ENCODE measurements around the gene RASL10B. TPM values are rescaled to one million over a fixed set of nuclear protein-coding genes. Genes with fewer than 3 reads are reported as not detected.

RASL10B gene
- total RNA-seq, 1 experiment from 2014 or later: 0.09 TPM

DNA sequence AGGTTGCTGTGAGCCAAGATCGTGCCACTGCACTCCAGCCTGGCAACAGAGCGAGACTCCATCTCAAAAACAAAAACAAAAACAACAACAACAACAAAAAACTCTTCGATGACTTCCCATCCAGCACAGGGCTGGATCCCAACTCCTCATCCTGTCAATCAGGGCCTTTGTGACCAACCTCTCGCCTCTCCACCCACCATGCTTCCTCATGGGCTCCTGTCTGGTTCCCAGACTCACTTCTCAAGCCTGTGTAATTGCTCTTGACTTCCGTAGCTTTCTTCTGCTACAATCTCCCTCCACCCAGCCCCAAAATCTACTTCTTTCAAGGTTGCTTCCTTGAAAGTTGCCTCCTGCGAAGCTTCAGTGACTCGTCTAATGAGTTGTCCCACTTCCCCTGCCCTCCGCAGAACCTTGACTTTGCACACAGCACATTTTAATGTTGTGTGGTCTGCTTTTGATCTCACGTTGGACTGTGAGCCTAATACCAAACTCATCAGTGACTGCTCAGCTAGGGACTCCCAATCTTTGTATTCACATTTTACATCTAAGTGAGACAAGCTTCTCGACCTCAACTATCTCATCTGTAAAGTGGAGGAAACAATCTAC, 936 bp upstream of the RASL10B start:
- Mint-ChIP-seq H3K4me1 (ENCODE audit: insufficient read depth, unreplicated experiment) (peaks cover 25% of the 10 kb centered on the region), H3K27me3 (ENCODE audit: insufficient read depth, unreplicated experiment) (no peaks in the 10 kb centered on the region), H3K4me3 (ENCODE audit: unreplicated experiment) (peak overlapping the region; percentile 47), H3K27ac (ENCODE audit: low read depth, unreplicated experiment) (no peak overlapping the region), H3K36me3 (ENCODE audit: insufficient read depth, unreplicated experiment) (peaks cover 17% of the 10 kb centered on the region), H3K9me3 (ENCODE audit: unreplicated experiment) (no peaks in the 10 kb centered on the region)
- BruUV-seq (replicated peaks): no TSS peak
- intact Hi-C loops (cut with micrococcal nuclease): no loop called here
- ChIA-PET CTCF (interaction anchor here (0.5 to 11.3 kb wide), 6 partner anchors 17 to 191 kb away, joined by 3 to 81 read pairs (median 5); no protein-coding TSS in a partner anchor), POLR2A (interaction anchor here (1.2 to 1.7 kb wide), 2 partner anchors 13 to 18 kb away, joined by 3 read pairs; no protein-coding TSS in a partner anchor)
- no peak for DNase-seq (ENCODE audit: unreplicated experiment)
- TF ChIP-seq, protein P1, sequence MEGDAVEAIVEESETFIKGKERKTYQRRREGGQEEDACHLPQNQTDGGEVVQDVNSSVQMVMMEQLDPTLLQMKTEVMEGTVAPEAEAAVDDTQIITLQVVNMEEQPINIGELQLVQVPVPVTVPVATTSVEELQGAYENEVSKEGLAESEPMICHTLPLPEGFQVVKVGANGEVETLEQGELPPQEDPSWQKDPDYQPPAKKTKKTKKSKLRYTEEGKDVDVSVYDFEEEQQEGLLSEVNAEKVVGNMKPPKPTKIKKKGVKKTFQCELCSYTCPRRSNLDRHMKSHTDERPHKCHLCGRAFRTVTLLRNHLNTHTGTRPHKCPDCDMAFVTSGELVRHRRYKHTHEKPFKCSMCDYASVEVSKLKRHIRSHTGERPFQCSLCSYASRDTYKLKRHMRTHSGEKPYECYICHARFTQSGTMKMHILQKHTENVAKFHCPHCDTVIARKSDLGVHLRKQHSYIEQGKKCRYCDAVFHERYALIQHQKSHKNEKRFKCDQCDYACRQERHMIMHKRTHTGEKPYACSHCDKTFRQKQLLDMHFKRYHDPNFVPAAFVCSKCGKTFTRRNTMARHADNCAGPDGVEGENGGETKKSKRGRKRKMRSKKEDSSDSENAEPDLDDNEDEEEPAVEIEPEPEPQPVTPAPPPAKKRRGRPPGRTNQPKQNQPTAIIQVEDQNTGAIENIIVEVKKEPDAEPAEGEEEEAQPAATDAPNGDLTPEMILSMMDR (IDR thresholded peaks at IDR 0.05; ENCODE audit: unreplicated experiment): no peak

- POLR2A ChIA-PET: no interaction called here
These were observed 722 bp downstream of the RASL10B start for GRCh38 chr17:35731917-35732805.

GRCh38 chr17:35732806-35733136, 1.3 kb downstream of the RASL10B start:
- peak overlapping the region; percentile 50 for H3K4me3 Mint-ChIP-seq (ENCODE audit: unreplicated experiment)
- no peak overlapping the region for H3K27ac Mint-ChIP-seq (ENCODE audit: low read depth, unreplicated experiment)
- CTCF ChIA-PET: interaction anchor here (0.5 to 7.8 kb wide), 5 partner anchors 16 to 419 kb away, joined by 3 to 57 read pairs (median 3); no protein-coding TSS in a partner anchor
- H3K9me3 Mint-ChIP-seq (ENCODE audit: unreplicated experiment): no peaks in the 10 kb centered on the region
- intact Hi-C loops (cut with micrococcal nuclease): no loop called here
- POLR2A ChIA-PET: no interaction called here
- TF ChIP-seq, protein P1 (IDR thresholded peaks at IDR 0.05; ENCODE audit: unreplicated experiment): no peak
- BruUV-seq (replicated peaks): no TSS peak
- peaks cover 8% of the 10 kb centered on the region for H3K4me1 Mint-ChIP-seq (ENCODE audit: insufficient read depth, unreplicated experiment)
- H3K27me3 Mint-ChIP-seq (ENCODE audit: insufficient read depth, unreplicated experiment): no peaks in the 10 kb centered on the region
- DNase-seq (ENCODE audit: unreplicated experiment): no peak
- H3K36me3 Mint-ChIP-seq (ENCODE audit: insufficient read depth, unreplicated experiment): peaks cover 4% of the 10 kb centered on the region

More at GRCh38 chr17:35731917-35732805, 722 bp downstream of the RASL10B start:
- no peak for DNase-seq (ENCODE audit: unreplicated experiment)
- peaks cover 4% of the 10 kb centered on the region for H3K36me3 Mint-ChIP-seq (ENCODE audit: insufficient read depth, unreplicated experiment)
- no TSS peak for BruUV-seq (replicated peaks)
- no peaks in the 10 kb centered on the region for H3K9me3 Mint-ChIP-seq (ENCODE audit: unreplicated experiment)
- peak overlapping the region; percentile 50 for H3K4me3 Mint-ChIP-seq (ENCODE audit: unreplicated experiment)
- TF ChIP-seq, protein P1 (IDR thresholded peaks at IDR 0.05; ENCODE audit: unreplicated experiment): no peak
- H3K27me3 Mint-ChIP-seq (ENCODE audit: insufficient read depth, unreplicated experiment): no peaks in the 10 kb centered on the region
- H3K4me1 Mint-ChIP-seq (ENCODE audit: insufficient read depth, unreplicated experiment): peaks cover 12% of the 10 kb centered on the region
- CTCF ChIA-PET: interaction anchor here (0.6 to 11.3 kb wide), 7 partner anchors 9 to 419 kb away, joined by 3 to 81 read pairs (median 4); no protein-coding TSS in a partner anchor
- no peak overlapping the region for H3K27ac Mint-ChIP-seq (ENCODE audit: low read depth, unreplicated experiment)
- intact Hi-C loops (cut with micrococcal nuclease): no loop called here

DNA sequence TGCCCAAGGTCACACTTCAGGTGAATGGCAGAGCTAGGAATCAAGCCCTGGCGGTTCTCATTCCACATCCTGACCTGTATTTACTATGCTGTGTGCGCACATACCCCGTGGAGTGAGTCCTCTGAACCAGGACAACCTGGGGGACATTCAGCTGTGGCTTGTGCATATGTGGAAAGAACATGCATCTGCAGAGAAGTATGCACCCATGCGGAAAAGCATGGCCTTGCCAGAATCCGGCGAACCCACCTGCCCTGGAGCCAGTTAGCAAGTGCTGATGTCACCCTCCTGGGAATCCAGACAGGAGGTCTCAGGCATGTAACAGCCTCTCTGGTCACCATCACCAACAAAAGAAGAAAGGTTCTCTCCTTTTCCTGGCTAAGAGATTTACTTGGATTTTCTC, 1.9 kb downstream of the RASL10B start:
- intact Hi-C loops (cut with micrococcal nuclease): no loop called here
- Mint-ChIP-seq H3K4me1 (ENCODE audit: insufficient read depth, unreplicated experiment) (peaks cover 6% of the 10 kb centered on the region), H3K27me3 (ENCODE audit: insufficient read depth, unreplicated experiment) (no peaks in the 10 kb centered on the region), H3K9me3 (ENCODE audit: unreplicated experiment) (no peaks in the 10 kb centered on the region), H3K27ac (ENCODE audit: low read depth, unreplicated experiment) (no peak overlapping the region), H3K36me3 (ENCODE audit: insufficient read depth, unreplicated experiment) (peaks cover 4% of the 10 kb centered on the region), H3K4me3 (ENCODE audit: unreplicated experiment) (no peak overlapping the region)
- TF ChIP-seq, protein P1 (IDR thresholded peaks at IDR 0.05; ENCODE audit: unreplicated experiment): no peak
- ChIA-PET CTCF (interaction anchor here (0.5 to 7.8 kb wide), 4 partner anchors 15 to 1159 kb away, joined by 3 to 57 read pairs (median 4); no protein-coding TSS in a partner anchor), POLR2A (no interaction called here)
- DNase-seq (ENCODE audit: unreplicated experiment): no peak
- no TSS peak for BruUV-seq (replicated peaks)

All from MCF 10A (cell line).